ENCODE measurements around the gene ZNF92.
"Not testable (repeated sequence)": the region's sequence is repeated elsewhere in the genome, so short reads cannot be mapped to it uniquely, and the experiment has no call there.

Gene ZNF92

GRCh38 chr7:65423286-65423685 lies 49.6 kb downstream of the ZNF92 start:
- in situ Hi-C loops (cut with MboI; ENCODE audit: low sequenced_read_pairs), result not testable (repeated sequence)

GRCh38 chr7:65429642-65430343 lies 56.1 kb downstream of the ZNF92 start:
- in situ Hi-C loops (cut with MboI; ENCODE audit: low sequenced_read_pairs), result no loop called here

GRCh38 chr7:65430344-65431186 lies 56.9 kb downstream of the ZNF92 start:
- in situ Hi-C loops (cut with MboI; ENCODE audit: low sequenced_read_pairs), result no loop called here

- in situ Hi-C loops (cut with MboI; ENCODE audit: low sequenced_read_pairs), result no loop called here
These were observed 60.7 kb downstream of the ZNF92 start for GRCh38 chr7:65434307-65434706.

- in situ Hi-C loops (cut with MboI; ENCODE audit: low sequenced_read_pairs), result no loop called here
These were observed 62.5 kb downstream of the ZNF92 start for GRCh38 chr7:65436163-65436562.

- in situ Hi-C loops (cut with MboI; ENCODE audit: low sequenced_read_pairs), result no loop called here
These were observed 64.9 kb downstream of the ZNF92 start for GRCh38 chr7:65438598-65438997.

GRCh38 chr7:65441010-65441409 lies 67.4 kb downstream of the ZNF92 start:
- in situ Hi-C loops (cut with MboI; ENCODE audit: low sequenced_read_pairs), result no loop called here

GRCh38 chr7:65444205-65444842 lies 70.7 kb downstream of the ZNF92 start:
- in situ Hi-C loops (cut with MboI; ENCODE audit: low sequenced_read_pairs), result no loop called here

GRCh38 chr7:65444899-65445823 lies 71.5 kb downstream of the ZNF92 start:
- in situ Hi-C loops (cut with MboI; ENCODE audit: low sequenced_read_pairs), result no loop called here

GRCh38 chr7:65447041-65447440 lies 73.4 kb downstream of the ZNF92 start:
- in situ Hi-C loops (cut with MboI; ENCODE audit: low sequenced_read_pairs), result not testable (repeated sequence)

GRCh38 chr7:65448816-65449504 lies 75.3 kb downstream of the ZNF92 start:
- in situ Hi-C loops (cut with MboI; ENCODE audit: low sequenced_read_pairs), result no loop called here

- in situ Hi-C loops (cut with MboI; ENCODE audit: low sequenced_read_pairs), result no loop called here
These were observed 75.8 kb downstream of the ZNF92 start for GRCh38 chr7:65449505-65449852.

Data from hTERT RPE-1 (cell line).